SK-N-SH (cell line): ENCODE measurements around the gene BRAT1. TPM values are rescaled to one million over a fixed set of nuclear protein-coding genes. Genes with fewer than 3 reads are reported as not detected.

Experiments used
- CTCF ChIA-PET: fragments of 300-600, 350-600 bp; formaldehyde crosslinking; extraction: SDS; loops from one replicate; lab custom pipeline; 2021; lab: Yijun Ruan, JAX
- POLR2A ChIA-PET: fragments of 350-600 bp; sonication (Branson Sonifier 250); formaldehyde crosslinking; extraction: SDS; loops from one replicate; lab custom pipeline; 2020; ENCODE audit warnings: antibody characterized with exemption, inconsistent platforms; lab: Yijun Ruan, JAX
- DNase-seq: peaks from one replicate; pipeline ENCODE4 v3.0.0; 2012
- H2AFZ ChIP-seq: fragments of 200-600 bp; sonication (generic); 2 replicates; pipeline ENCODE4 v1.8.1; 2016; ENCODE audit warnings: antibody characterized with exemption, mild to moderate bottlenecking, low read depth
- H3F3A ChIP-seq: fragments of 200-600 bp; sonication (generic); replicated peaks from 2 replicates; pipeline ENCODE3; 2016; ENCODE audit warnings: antibody characterized with exemption, mild to moderate bottlenecking; ENCODE audit not compliant: insufficient read depth
- H3K27ac ChIP-seq, 2 experiments: fragments of 200-500 bp in 1 of 2; fragments of 200-600 bp in 1 of 2; sonication (Bioruptor generic) in 1 of 2; sonication (generic), shearing (Covaris generic) in 1 of 2; 2 replicates each; pipeline versions ENCODE4 v1.5.1 to v1.6.1; 2014 to 2016; ENCODE audit warnings: low read depth in 2 of 2, inconsistent platforms in 1 of 2, low read length in 1 of 2, mild to moderate bottlenecking in 1 of 2, mixed read lengths in 1 of 2
- H3K27me3 ChIP-seq: fragments of 200-600 bp; sonication (generic), shearing (Covaris generic); 2 replicates; pipeline ENCODE4 v1.6.1; 2016; ENCODE audit warnings: mixed run types; ENCODE audit not compliant: insufficient read depth
- H3K36me3 ChIP-seq, 2 experiments: fragments of 200-500 bp in 1 of 2; fragments of 200-600 bp in 1 of 2; sonication (Bioruptor generic) in 1 of 2; sonication (generic) in 1 of 2; replicated peaks in 1 of 2; 2 replicates each; pipeline versions ENCODE3 to v1.5.1; 2014 to 2016; ENCODE audit warnings: low read length in 1 of 2, mild to moderate bottlenecking in 1 of 2; ENCODE audit not compliant: insufficient read depth in 2 of 2, control insufficient read depth in 1 of 2
- H3K4me1 ChIP-seq, 2 experiments: fragments of 200-500 bp in 1 of 2; fragments of 200-600 bp in 1 of 2; sonication (Bioruptor generic) in 1 of 2; sonication (generic), shearing (Covaris generic) in 1 of 2; 2 replicates each; pipeline versions ENCODE4 v1.5.1 to v1.6.1; 2014 to 2016; ENCODE audit warnings: low read depth in 1 of 2, low read length in 1 of 2, mixed run types in 1 of 2; ENCODE audit not compliant: insufficient read depth in 2 of 2, control insufficient read depth in 1 of 2
- H3K4me2 ChIP-seq: fragments of 200-600 bp; sonication (generic), shearing (Covaris generic); 2 replicates; pipeline ENCODE4 v1.6.1; 2017; ENCODE audit warnings: mixed run types
- H3K4me3 ChIP-seq, 2 experiments: fragments of 200-500 bp in 1 of 2; fragments of 200-600 bp in 1 of 2; sonication (Bioruptor generic) in 1 of 2; sonication (generic), shearing (Covaris generic) in 1 of 2; 2 replicates each; pipeline versions ENCODE4 v1.5.1 to v1.8.1; 2014 to 2016; ENCODE audit warnings: low read depth in 2 of 2, inconsistent platforms in 1 of 2, low read length in 1 of 2, mild to moderate bottlenecking in 1 of 2, mixed read lengths in 1 of 2, moderate library complexity in 1 of 2
- H3K79me2 ChIP-seq: fragments of 200-600 bp; sonication (generic); 2 replicates; pipeline ENCODE4 v1.8.1; 2017; ENCODE audit warnings: mild to moderate bottlenecking; ENCODE audit not compliant: insufficient read depth
- H3K9ac ChIP-seq: fragments of 200-600 bp; sonication (generic); 2 replicates; pipeline ENCODE4 v1.6.1; 2017; ENCODE audit warnings: mixed run types
- H3K9me2 ChIP-seq: fragments of 200-600 bp; sonication (generic); 2 replicates; pipeline ENCODE4 v1.6.1; 2017; ENCODE audit warnings: mixed run types
- H3K9me3 ChIP-seq: fragments of 200-600 bp; sonication (generic); 2 replicates; pipeline ENCODE4 v1.6.1; 2017; ENCODE audit warnings: mixed run types, mild to moderate bottlenecking, moderate library complexity
- H4K20me1 ChIP-seq: fragments of 200-600 bp; sonication (generic); 2 replicates; pipeline ENCODE4 v1.6.1; 2017; ENCODE audit warnings: mild to moderate bottlenecking, mixed run types; ENCODE audit not compliant: insufficient read depth
- CHD2 ChIP-seq: fragments of 150-350 bp; IDR thresholded peaks from 2 replicates; pipeline ENCODE4 v1.6.1; 2018; ENCODE audit warnings: low read length; ENCODE audit not compliant: partially characterized antibody
- CTCF ChIP-seq: fragments of 200-600 bp; sonication (generic); IDR thresholded peaks from 2 replicates; pipeline ENCODE4 v1.6.1; 2017; ENCODE audit warnings: antibody characterized with exemption, mild to moderate bottlenecking, moderate library complexity
- ELF1 ChIP-seq: IDR thresholded peaks from 2 replicates; pipeline ENCODE4 v1.4.0; 2012
- EP300 ChIP-seq, 2 experiments: IDR thresholded peaks; 2 replicates each; pipeline versions ENCODE4 v1.4.0 to v1.6.1; 2012; ENCODE audit warnings: borderline replicate concordance in 1 of 2, low read depth in 1 of 2, low read length in 1 of 2
- FOXJ3 ChIP-seq: sonication (generic); formaldehyde crosslinking; IDR thresholded peaks from 2 replicates; pipeline ENCODE4 v1.5.1; 2020; ENCODE audit warnings: mild to moderate bottlenecking, missing genetic modification reagents
- FOXM1 ChIP-seq: IDR thresholded peaks from 2 replicates; pipeline ENCODE4 v1.4.0; 2012; ENCODE audit warnings: low read depth, mild to moderate bottlenecking
- GABPA ChIP-seq: IDR thresholded peaks from 2 replicates; pipeline ENCODE4 v1.4.0; 2012; ENCODE audit warnings: low read depth, mild to moderate bottlenecking
- GATA2 ChIP-seq: sonication (generic); formaldehyde crosslinking; IDR thresholded peaks from 2 replicates; pipeline ENCODE4 v1.5.0; 2020; ENCODE audit warnings: mild to moderate bottlenecking, missing genetic modification reagents
- JUND ChIP-seq: IDR thresholded peaks from 2 replicates; pipeline ENCODE4 v1.4.0; 2012
- MXI1 ChIP-seq: IDR thresholded peaks from 2 replicates; pipeline ENCODE4 v1.6.1; 2012; ENCODE audit warnings: mild to moderate bottlenecking, low read depth, low read length, improper control_type of control experiment
- NRF1 ChIP-seq: IDR thresholded peaks from 2 replicates; pipeline ENCODE4 v1.6.1; 2012; ENCODE audit warnings: low read depth, mild to moderate bottlenecking, low read length
- RAD21 ChIP-seq: IDR thresholded peaks from 2 replicates; pipeline ENCODE4 v1.6.1; 2012; ENCODE audit warnings: mild to moderate bottlenecking, low read length
- RCOR1 ChIP-seq: fragments of 150-350 bp; IDR thresholded peaks from 2 replicates; pipeline ENCODE4 v1.6.1; 2017; ENCODE audit warnings: antibody characterized with exemption, low read length
- REST ChIP-seq: IDR thresholded peaks from 2 replicates; pipeline ENCODE4 v1.6.1; 2012; ENCODE audit warnings: mild to moderate bottlenecking, low read depth, low read length, moderate library complexity
- RFX5 ChIP-seq: IDR thresholded peaks from 2 replicates; pipeline ENCODE4 v1.6.1; 2012; ENCODE audit warnings: mild to moderate bottlenecking, improper control_type of control experiment, low read length
- TCF12 ChIP-seq: IDR thresholded peaks from 2 replicates; pipeline ENCODE4 v1.4.0; 2012
- USF2 ChIP-seq: fragments of 150-350 bp; IDR thresholded peaks from 2 replicates; pipeline ENCODE4 v1.6.1; 2017; ENCODE audit warnings: antibody characterized with exemption, low read length, low read depth, borderline replicate concordance
- YY1 ChIP-seq: IDR thresholded peaks from 2 replicates; pipeline ENCODE4 v1.4.0; 2012; ENCODE audit warnings: low read depth, mild to moderate bottlenecking
- ZBTB33 ChIP-seq: IDR thresholded peaks from 2 replicates; pipeline ENCODE4 v1.4.0; 2012; ENCODE audit warnings: low read depth, borderline replicate concordance
- WGBS: methylation state at CpG from one replicate; pipeline ENCODE4 v1.1.6; 2017; ENCODE audit warnings: low lambda C conversion rate; 5-methylcytosine and 5-hydroxymethylcytosine counted together
- polyA plus RNA-seq, 3 experiments: library from polyadenylated mRNA; depleted of rRNA; stranded (reverse); fragments of >200 nt; gene quantifications; 2 replicates each; pipeline ENCODE4 v1.2.3, GENCODE V29; 2012

BRAT1 gene
- polyA plus RNA-seq, 1 of the 3 experiments (the other 2 are of a cell fraction): 36.2 TPM

GRCh38 chr7:2498708-2499107, 56.6 kb downstream of the BRAT1 start:
- POLR2A ChIA-PET: interaction anchor here (0.9 kb wide), 1 partner anchor 8 kb away, joined by 3 read pairs; no protein-coding TSS in a partner anchor
- no peaks in the 10 kb centered on the region for H3K36me3 ChIP-seq
- no peaks in the 10 kb centered on the region for H3K79me2 ChIP-seq
- DNase-seq: no peak
- no peak for TF ChIP-seq USF2
- no peak for TF ChIP-seq EP300 (IDR thresholded peaks at IDR 0.05; ENCODE audit: borderline replicate concordance in 1 of 2, low read depth in 1 of 2, low read length in 1 of 2)
- TF ChIP-seq CTCF: no peak
- no peak for TF ChIP-seq RFX5
- TF ChIP-seq FOXM1: no peak
- TF ChIP-seq REST: no peak
- TF ChIP-seq FOXJ3 (CRISPR knock-in tag): no peak
- no peak for TF ChIP-seq ZBTB33
- no peak for TF ChIP-seq TCF12
- TF ChIP-seq NRF1: no peak
- no peak for TF ChIP-seq RAD21
- no peak for TF ChIP-seq JUND
- TF ChIP-seq GABPA: no peak
- TF ChIP-seq MXI1: no peak
- no peak for TF ChIP-seq CHD2
- no peak for TF ChIP-seq ELF1
- no peak for TF ChIP-seq RCOR1
- no peak for TF ChIP-seq GATA2 (CRISPR knock-in tag)
- no peak for TF ChIP-seq YY1
- no peaks in the 10 kb centered on the region for H4K20me1 ChIP-seq
- no peaks in the 10 kb centered on the region for H3K9me3 ChIP-seq
- no peak overlapping the region for H3K27ac ChIP-seq
- CTCF ChIA-PET: interaction anchor here (0.9 to 4.7 kb wide), 5 partner anchors 10 to 69 kb away, joined by 3 to 21 read pairs (median 3); no protein-coding TSS in a partner anchor
- H3K27me3 ChIP-seq: no peaks in the 10 kb centered on the region
- H3K4me3 ChIP-seq: no peak overlapping the region
- peaks cover 2 to 24% of the 10 kb centered on the region in 2 experiments; a peak in 1 of 4 replicates for H3K4me1 ChIP-seq
- no peak overlapping the region for H3K9ac ChIP-seq
- 88% methylated on average over 5 of the region's 6 CpGs for WGBS
- no peak overlapping the region for H3K4me2 ChIP-seq
- H3F3A ChIP-seq: no peaks in the 10 kb centered on the region
- H3K9me2 ChIP-seq: no peaks in the 10 kb centered on the region
- no peak overlapping the region for H2AFZ ChIP-seq
